ENCODE results near the gene AMDHD2. TPM values are rescaled to one million over a fixed set of nuclear protein-coding genes. Genes with fewer than 3 reads are reported as not detected.
"Not testable (repeated sequence)": the region's sequence is repeated elsewhere in the genome, so short reads cannot be mapped to it uniquely, and the experiment has no call there.

Gene AMDHD2
- total RNA-seq, 1 donor from 2014 or later = 58.3 TPM

DNA sequence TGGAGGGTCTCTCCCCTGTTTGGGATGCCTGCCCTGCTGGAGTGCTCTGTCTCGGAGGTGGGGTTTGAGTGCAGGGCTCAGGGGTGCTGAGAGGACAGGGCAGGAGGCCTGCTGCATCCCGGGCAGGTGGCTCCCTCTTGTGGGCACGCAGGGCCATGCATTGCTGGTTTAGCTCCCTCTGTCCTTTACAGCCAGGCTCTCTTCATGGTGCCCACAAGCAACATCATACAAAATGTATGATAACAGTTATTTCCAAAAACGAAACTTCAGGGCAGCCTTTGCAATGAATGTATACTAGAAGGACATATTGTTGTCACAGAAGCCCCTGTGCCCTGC is 40.6 kb downstream of the AMDHD2 start:
- peak; percentile 52 for DNase-seq (ENCODE audit: low read depth, low spot score)
- not testable (repeated sequence) for H3K4me3 Mint-ChIP-seq; H3K9me3 Mint-ChIP-seq; H3K27me3 Mint-ChIP-seq (ENCODE audit: low read depth); H3K27ac Mint-ChIP-seq (ENCODE audit: unreplicated experiment); H3K4me1 Mint-ChIP-seq; H3K36me3 Mint-ChIP-seq (ENCODE audit: low read depth)
- TF ChIP-seq, protein P1, sequence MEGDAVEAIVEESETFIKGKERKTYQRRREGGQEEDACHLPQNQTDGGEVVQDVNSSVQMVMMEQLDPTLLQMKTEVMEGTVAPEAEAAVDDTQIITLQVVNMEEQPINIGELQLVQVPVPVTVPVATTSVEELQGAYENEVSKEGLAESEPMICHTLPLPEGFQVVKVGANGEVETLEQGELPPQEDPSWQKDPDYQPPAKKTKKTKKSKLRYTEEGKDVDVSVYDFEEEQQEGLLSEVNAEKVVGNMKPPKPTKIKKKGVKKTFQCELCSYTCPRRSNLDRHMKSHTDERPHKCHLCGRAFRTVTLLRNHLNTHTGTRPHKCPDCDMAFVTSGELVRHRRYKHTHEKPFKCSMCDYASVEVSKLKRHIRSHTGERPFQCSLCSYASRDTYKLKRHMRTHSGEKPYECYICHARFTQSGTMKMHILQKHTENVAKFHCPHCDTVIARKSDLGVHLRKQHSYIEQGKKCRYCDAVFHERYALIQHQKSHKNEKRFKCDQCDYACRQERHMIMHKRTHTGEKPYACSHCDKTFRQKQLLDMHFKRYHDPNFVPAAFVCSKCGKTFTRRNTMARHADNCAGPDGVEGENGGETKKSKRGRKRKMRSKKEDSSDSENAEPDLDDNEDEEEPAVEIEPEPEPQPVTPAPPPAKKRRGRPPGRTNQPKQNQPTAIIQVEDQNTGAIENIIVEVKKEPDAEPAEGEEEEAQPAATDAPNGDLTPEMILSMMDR (conservative IDR thresholded peaks at IDR 0.05) = peak; percentile 64

DNA sequence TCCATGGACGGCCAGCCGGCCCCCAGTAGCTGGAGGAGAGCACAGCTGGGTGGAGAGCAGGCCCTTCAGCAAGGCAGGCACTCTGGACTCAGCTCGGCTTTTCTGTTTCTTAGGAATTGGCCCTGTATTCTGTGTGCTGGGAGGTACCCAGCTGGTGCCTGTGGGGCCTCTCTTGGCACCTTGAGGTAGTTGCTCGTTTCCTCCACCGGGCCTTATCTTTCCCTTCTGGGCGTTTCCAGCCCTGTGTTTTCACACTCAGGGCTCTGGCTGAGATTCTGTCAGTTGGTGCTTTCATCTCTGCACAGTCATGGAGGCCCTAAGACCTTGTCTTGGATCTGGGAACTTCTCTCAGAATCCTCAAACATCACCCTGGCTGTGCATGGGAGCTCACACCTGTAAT is 47.3 kb downstream of the AMDHD2 start:
- not testable (repeated sequence) for H3K36me3 Mint-ChIP-seq (ENCODE audit: low read depth); H3K4me3 Mint-ChIP-seq; H3K9me3 Mint-ChIP-seq; DNase-seq (ENCODE audit: low read depth, low spot score); H3K4me1 Mint-ChIP-seq; H3K27ac Mint-ChIP-seq (ENCODE audit: unreplicated experiment); H3K27me3 Mint-ChIP-seq (ENCODE audit: low read depth)

DNA sequence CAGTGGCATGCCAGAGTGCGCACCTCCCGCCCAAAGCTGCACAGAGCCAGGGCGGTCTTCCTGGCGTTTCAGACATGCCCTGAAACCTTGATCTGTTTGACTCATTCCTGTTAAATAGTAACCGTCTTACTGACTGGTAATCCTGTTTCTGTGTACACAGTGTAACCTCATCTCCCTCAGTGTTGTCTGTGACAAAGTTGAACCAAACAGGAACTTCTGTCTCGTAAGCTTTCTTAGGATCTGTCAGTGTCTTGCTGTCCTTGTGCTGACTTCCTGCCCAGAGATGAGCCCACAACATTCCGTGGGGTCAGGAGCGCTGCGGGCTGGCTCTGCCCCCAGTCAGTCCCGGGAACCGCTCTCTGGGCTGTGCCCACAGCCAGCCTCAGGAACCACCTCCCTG is 48.4 kb downstream of the AMDHD2 start:
- H3K27ac Mint-ChIP-seq (ENCODE audit: unreplicated experiment); H3K36me3 Mint-ChIP-seq (ENCODE audit: low read depth); H3K4me3 Mint-ChIP-seq; DNase-seq (ENCODE audit: low read depth, low spot score); H3K27me3 Mint-ChIP-seq (ENCODE audit: low read depth); H3K9me3 Mint-ChIP-seq; H3K4me1 Mint-ChIP-seq: not testable (repeated sequence)

DNA sequence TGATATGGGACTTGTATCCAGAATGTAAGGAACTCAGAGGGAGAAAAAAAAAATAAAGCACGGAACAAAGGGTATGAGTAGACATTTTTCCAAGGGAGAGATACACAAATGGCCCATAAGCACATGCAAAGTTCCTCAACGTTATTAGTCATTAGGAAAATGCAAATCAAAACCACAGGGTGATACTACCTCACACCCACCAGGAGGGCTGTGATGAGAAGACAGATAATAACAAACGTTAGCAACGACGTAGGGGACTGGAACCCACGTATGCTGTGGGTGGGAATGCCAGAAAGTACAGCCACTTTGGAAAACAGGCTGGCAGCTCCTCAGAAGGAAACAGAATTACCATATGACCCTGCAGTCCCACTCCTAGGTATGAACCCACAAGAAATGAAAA is 52.5 kb downstream of the AMDHD2 start:
- H3K36me3 Mint-ChIP-seq (ENCODE audit: low read depth); H3K4me3 Mint-ChIP-seq; H3K27me3 Mint-ChIP-seq (ENCODE audit: low read depth); DNase-seq (ENCODE audit: low read depth, low spot score); H3K9me3 Mint-ChIP-seq; H3K27ac Mint-ChIP-seq (ENCODE audit: unreplicated experiment); H3K4me1 Mint-ChIP-seq: not testable (repeated sequence)

DNA sequence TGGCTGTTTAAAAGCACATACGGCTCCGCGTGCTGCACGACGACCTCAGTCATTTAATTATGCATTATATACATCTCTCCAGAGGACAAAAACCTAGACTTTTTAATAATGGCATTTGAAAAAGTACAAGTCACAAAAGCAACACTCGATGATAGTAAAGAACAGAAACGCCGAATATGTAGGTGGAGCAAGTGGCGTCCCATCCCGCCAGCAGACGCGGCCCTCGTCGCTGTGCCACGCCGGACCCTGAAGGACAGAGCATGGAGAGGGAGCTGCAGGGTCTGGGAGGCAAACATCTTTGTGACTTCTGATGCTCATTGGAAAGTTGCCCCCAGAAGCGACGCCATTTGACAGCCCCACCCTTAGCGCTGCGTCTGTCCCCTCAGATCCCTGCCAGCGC is 55.7 kb downstream of the AMDHD2 start:
- not testable (repeated sequence) for H3K9me3 Mint-ChIP-seq; H3K4me1 Mint-ChIP-seq; H3K4me3 Mint-ChIP-seq; H3K36me3 Mint-ChIP-seq (ENCODE audit: low read depth); DNase-seq (ENCODE audit: low read depth, low spot score); H3K27me3 Mint-ChIP-seq (ENCODE audit: low read depth); H3K27ac Mint-ChIP-seq (ENCODE audit: unreplicated experiment)

DNA sequence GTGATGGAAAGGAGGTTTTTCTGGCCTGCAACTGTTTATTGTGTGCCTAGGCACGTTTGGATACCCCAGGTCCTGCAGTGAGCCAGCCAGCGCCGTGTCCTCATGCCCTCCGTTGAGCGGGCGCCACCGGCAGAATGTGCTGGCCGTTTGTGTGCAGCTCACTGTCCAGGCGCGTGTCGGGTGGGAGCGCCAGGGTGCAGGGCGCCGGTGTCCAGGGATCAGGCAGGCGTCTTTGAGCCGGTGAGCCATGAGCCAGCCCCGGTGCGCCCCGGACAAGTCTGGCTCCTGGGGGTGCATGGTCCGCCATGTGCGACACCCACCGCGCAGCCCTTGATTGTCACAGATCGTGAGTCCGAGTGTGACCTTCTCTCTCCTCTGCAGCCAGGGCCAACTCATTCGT is 56.9 kb downstream of the AMDHD2 start:
- not testable (repeated sequence) for H3K4me1 Mint-ChIP-seq; DNase-seq (ENCODE audit: low read depth, low spot score); H3K27me3 Mint-ChIP-seq (ENCODE audit: low read depth); H3K9me3 Mint-ChIP-seq; H3K27ac Mint-ChIP-seq (ENCODE audit: unreplicated experiment); H3K4me3 Mint-ChIP-seq; H3K36me3 Mint-ChIP-seq (ENCODE audit: low read depth)

DNA sequence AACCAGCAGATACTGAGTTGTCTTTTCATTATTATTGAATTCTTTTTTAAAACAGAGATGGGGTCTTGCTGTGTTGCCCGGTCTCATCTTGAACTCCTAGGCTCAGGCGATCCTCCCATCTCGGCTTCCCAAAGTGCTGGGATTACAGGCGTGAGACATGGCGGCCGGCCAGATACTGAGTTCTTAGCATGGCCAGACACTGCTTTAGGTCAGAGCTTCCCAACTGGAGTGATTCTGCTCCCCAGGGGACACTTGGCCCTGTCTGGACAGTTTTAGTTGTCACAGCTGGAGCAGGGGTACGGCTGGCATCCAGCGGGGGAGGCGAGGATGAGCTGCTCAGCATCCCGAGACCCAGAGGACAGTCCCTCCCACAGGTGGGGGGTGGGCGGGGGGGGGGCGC is 58.7 kb downstream of the AMDHD2 start:
- H3K4me3 Mint-ChIP-seq; H3K9me3 Mint-ChIP-seq; H3K4me1 Mint-ChIP-seq; DNase-seq (ENCODE audit: low read depth, low spot score); H3K27me3 Mint-ChIP-seq (ENCODE audit: low read depth); H3K27ac Mint-ChIP-seq (ENCODE audit: unreplicated experiment); H3K36me3 Mint-ChIP-seq (ENCODE audit: low read depth): not testable (repeated sequence)

DNA sequence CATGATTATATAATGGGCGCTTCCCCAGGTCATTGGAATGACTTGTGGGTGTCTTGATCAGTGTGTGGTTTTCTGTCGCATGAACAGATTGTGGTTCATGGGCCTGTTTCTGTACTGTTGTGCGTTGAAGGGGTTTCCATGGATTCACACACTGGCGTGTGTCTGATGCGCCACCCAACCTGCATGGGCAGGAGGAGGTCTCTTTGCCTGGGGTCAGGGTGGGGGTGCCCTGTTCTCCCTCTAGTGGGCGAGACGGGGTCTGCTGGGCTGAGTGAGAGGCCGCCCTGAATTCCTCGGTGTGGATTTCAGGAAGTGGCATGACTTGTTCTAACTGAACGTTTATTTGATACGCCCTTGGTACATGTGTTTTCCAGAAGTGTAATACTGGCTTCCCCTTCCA is 60.0 kb downstream of the AMDHD2 start:
- H3K4me1 Mint-ChIP-seq; DNase-seq (ENCODE audit: low read depth, low spot score); H3K9me3 Mint-ChIP-seq; H3K27me3 Mint-ChIP-seq (ENCODE audit: low read depth); H3K27ac Mint-ChIP-seq (ENCODE audit: unreplicated experiment); H3K4me3 Mint-ChIP-seq; H3K36me3 Mint-ChIP-seq (ENCODE audit: low read depth): not testable (repeated sequence)
- TF ChIP-seq, protein P1 (conservative IDR thresholded peaks at IDR 0.05) = peak; percentile 28

DNA sequence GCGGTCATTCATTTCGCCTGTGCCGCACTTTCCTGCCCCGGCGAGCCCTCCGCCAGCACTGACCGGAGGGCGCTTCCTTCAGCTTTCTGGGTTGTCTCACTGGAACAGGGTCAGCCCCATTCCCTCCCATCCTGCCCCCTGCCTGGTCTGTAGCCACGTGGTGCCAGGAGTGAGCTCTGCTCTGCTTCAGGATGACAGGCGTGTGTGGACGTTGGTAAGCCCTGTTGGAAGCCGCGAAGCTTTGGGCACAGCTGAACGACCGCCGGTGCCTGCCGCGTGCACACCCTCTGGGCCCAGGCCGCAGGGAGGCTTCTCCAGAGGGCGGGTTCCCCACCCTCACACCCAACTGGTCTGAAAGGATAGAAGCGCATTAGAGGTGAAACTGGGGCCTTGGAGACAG is 60.6 kb downstream of the AMDHD2 start:
- not testable (repeated sequence) for H3K27ac Mint-ChIP-seq (ENCODE audit: unreplicated experiment); DNase-seq (ENCODE audit: low read depth, low spot score)

More for the DNA sequence above, 60.6 kb downstream of the AMDHD2 start:
- H3K36me3 Mint-ChIP-seq (ENCODE audit: low read depth); H3K4me3 Mint-ChIP-seq; H3K4me1 Mint-ChIP-seq; H3K9me3 Mint-ChIP-seq; H3K27me3 Mint-ChIP-seq (ENCODE audit: low read depth): not testable (repeated sequence)

Small RNA genes within 50 kb of the gene (microRNA-seq; reads per million reads assigned to microRNA genes)
- gene MIR3178 = not detected

Other genes with a start within 250 kb of the AMDHD2 start
- 19.6 TPM in 2 replicates for gene ABCA3, start 179.6 kb upstream of the AMDHD2 start, total RNA-seq
- 66.1 and 67.5 TPM in 2 replicates for gene CCNF, start 90.9 kb upstream of the AMDHD2 start, total RNA-seq
- 65.1 and 66.5 TPM in 2 replicates for gene TEDC2, start 60.3 kb upstream of the AMDHD2 start, total RNA-seq
- gene NTN3, start 49.1 kb upstream of the AMDHD2 start, total RNA-seq = 4.8 and 5.1 TPM in 2 replicates
- 30.0 and 32.5 TPM in 2 replicates for gene TBC1D24, start 45.2 kb upstream of the AMDHD2 start, total RNA-seq
- 154 and 159 TPM in 2 replicates for gene ATP6V0C, start 6.4 kb upstream of the AMDHD2 start, total RNA-seq
- gene CEMP1, start 11.0 kb downstream of the AMDHD2 start, total RNA-seq = not detected in 2 replicates
- 34.2 and 37.5 TPM in 2 replicates for gene PDPK1, start 17.6 kb downstream of the AMDHD2 start, total RNA-seq
- gene KCTD5, start 162.2 kb downstream of the AMDHD2 start, total RNA-seq = 27.4 and 27.7 TPM in 2 replicates
- gene PRSS27, start 199.9 kb downstream of the AMDHD2 start, total RNA-seq = 5.3 and 7.8 TPM in 2 replicates
- 779 and 803 TPM in 2 replicates for gene SRRM2, start 232.3 kb downstream of the AMDHD2 start, total RNA-seq